Activated CD4-positive, alpha-beta T cell treated with anti-CD3 and anti-CD28 coated beads, Interleukin-2, amount 10 ng/mL, durations not matched to agents 24 days and 14 days (primary cell): ENCODE results near the gene RNF123. TPM values are rescaled to one million over a fixed set of nuclear protein-coding genes. Genes with fewer than 3 reads are reported as not detected.

Source experiments
- DNase-seq: peaks from one replicate; pipeline ENCODE4 v3.0.0; 2022
- H3K27ac Mint-ChIP-seq: one replicate; pipeline ENCODE4 v1.8.0; 2022; ENCODE audit warnings: mild to moderate bottlenecking, mixed read lengths
- H3K27me3 Mint-ChIP-seq: one replicate; pipeline ENCODE4 v1.8.0; 2022; ENCODE audit warnings: mixed read lengths
- H3K36me3 Mint-ChIP-seq: one replicate; pipeline ENCODE4 v1.8.0; 2022; ENCODE audit warnings: low read depth, mild to moderate bottlenecking, mixed read lengths
- H3K4me1 Mint-ChIP-seq: one replicate; pipeline ENCODE4 v1.8.0; 2021; ENCODE audit warnings: mixed read lengths
- H3K4me3 Mint-ChIP-seq: one replicate; pipeline ENCODE4 v1.8.0; 2022; ENCODE audit warnings: mild to moderate bottlenecking, moderate library complexity, mixed read lengths
- H3K9me3 Mint-ChIP-seq: one replicate; pipeline ENCODE4 v1.8.0; 2021; ENCODE audit warnings: mixed read lengths
- intact Hi-C: fragments of 100-400 bp; cut with micrococcal nuclease; formaldehyde crosslinking; loops from one replicate; pipeline ENCODE4 v1.15.1; 2023
- total RNA-seq: library from RNA; stranded (reverse); gene quantifications from 2 replicates; pipeline ENCODE4 v1.2.3, GENCODE V29; 2022

Gene RNF123
- total RNA-seq, 1 donor from 2014 or later = 42.0 TPM

GRCh38 chr3:49759226-49759625 lies 69.9 kb downstream of the RNF123 start:
- Mint-ChIP-seq H3K4me1 (no peaks in the 10 kb centered on the region), H3K27me3 (no peaks in the 10 kb centered on the region), H3K4me3 (no peak overlapping the region), H3K36me3 (peaks cover 1% of the 10 kb centered on the region), H3K27ac (no peak overlapping the region), H3K9me3 (no peaks in the 10 kb centered on the region)
- DNase-seq = no peak
- intact Hi-C loops = no loop called here

DNA sequence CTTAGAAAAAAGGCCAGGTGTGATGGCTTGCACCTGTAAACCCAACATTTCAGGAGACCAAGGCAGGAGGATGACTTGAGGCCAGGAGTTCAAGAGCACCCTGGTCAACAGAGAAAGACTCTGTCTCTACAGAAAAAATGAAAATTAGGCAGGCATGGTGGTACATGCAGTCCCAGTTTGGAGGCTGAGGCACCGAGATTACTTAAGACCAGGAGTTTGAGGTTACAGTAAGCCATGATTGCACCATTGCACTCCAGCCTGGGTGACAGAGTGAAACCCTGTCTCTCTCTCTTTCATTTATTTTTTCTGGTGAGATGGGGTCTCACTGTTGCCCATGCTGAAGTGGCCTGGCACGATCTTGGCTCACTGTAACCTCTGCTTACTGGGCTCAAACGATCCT lies 72.3 kb downstream of the RNF123 start:
- Mint-ChIP-seq H3K27ac (no peak overlapping the region), H3K9me3 (no peaks in the 10 kb centered on the region), H3K4me1 (no peaks in the 10 kb centered on the region), H3K4me3 (no peak overlapping the region), H3K36me3 (peaks cover 2% of the 10 kb centered on the region), H3K27me3 (no peaks in the 10 kb centered on the region)
- intact Hi-C loops = no loop called here
- no peak for DNase-seq

DNA sequence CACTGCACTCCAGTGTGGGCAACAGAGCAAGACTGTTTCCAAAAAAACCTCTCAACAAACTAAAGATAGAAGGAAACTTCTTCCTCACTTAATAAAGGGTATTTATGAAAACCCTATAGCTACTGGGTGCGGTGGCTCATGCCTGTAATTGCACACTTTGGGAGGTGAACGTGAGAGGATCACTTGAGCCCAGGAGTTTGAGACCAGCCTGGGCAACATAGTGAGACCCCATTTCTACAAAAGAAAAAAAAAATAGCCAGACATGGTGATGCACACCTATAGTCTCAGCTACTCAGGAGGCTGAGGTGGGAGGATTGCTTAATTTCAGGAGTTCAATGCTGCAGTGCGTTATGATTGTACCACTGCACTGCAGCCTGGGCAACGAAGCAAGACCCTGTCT lies 74.6 kb downstream of the RNF123 start:
- Mint-ChIP-seq H3K4me1 (no peaks in the 10 kb centered on the region), H3K36me3 (peaks cover 5% of the 10 kb centered on the region), H3K4me3 (no peak overlapping the region), H3K27ac (no peak overlapping the region), H3K9me3 (no peaks in the 10 kb centered on the region), H3K27me3 (no peaks in the 10 kb centered on the region)
- intact Hi-C loops = no loop called here
- no peak for DNase-seq

DNA sequence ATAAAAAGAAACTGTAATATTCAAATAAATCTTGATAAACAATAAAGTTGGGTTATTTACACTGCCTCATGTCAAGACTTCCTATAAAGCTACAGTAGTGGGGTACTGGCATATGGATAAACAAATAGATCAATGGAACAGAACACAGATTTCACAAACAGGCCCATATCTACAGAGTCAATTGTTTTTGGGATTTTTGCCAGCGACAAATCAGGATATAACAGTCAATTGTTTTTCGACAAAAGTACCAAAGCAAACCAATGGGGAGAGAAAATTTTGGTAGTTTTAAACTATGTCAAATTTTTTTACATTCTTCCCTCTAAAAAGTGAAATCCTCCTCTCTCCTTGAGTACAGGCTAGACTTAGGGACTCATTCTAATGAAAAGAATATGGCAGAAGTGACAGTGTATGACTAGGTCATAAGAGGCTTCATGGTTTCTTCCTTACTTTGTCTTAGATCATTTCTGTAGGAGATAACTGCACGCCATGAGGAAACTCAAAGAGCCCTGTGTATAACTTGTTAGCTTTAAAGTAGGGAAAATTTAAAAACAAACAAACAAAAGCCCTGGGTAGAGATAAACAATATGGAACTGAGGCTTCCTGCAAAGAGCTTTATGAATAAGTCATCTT lies 80.0 kb downstream of the RNF123 start:
- intact Hi-C loops = no loop called here
- DNase-seq = no peak
- no peaks in the 10 kb centered on the region for H3K27me3 Mint-ChIP-seq
- H3K9me3 Mint-ChIP-seq = no peaks in the 10 kb centered on the region
- H3K4me3 Mint-ChIP-seq = no peak overlapping the region
- H3K4me1 Mint-ChIP-seq = peaks cover 6% of the 10 kb centered on the region
- H3K27ac Mint-ChIP-seq = no peak overlapping the region
- peaks cover 17% of the 10 kb centered on the region for H3K36me3 Mint-ChIP-seq

- no peak for DNase-seq
- Mint-ChIP-seq H3K36me3 (peaks cover 17% of the 10 kb centered on the region), H3K4me1 (peaks cover 6% of the 10 kb centered on the region), H3K4me3 (no peak overlapping the region), H3K27me3 (no peaks in the 10 kb centered on the region), H3K9me3 (no peaks in the 10 kb centered on the region), H3K27ac (no peak overlapping the region)
- intact Hi-C loops = no loop called here
Measured at GRCh38 chr3:49769926-49770325, 80.6 kb downstream of the RNF123 start.

Other genes starting within 250 kb of the RNF123 start
- 21.3 and 21.9 TPM in 2 replicates for gene DAG1, start 219.3 kb upstream of the RNF123 start, total RNA-seq
- gene BSN, start 135.1 kb upstream of the RNF123 start, total RNA-seq = 0.09 TPM in 2 replicates
- gene APEH, start 15.2 kb upstream of the RNF123 start, total RNA-seq = 111 and 117 TPM in 2 replicates
- 7.5 and 7.6 TPM in 2 replicates for gene MST1, start 83 bp upstream of the RNF123 start, total RNA-seq
- gene AMIGO3, start 30.1 kb downstream of the RNF123 start, total RNA-seq = 0.21 TPM in 1 of 2 replicates, not detected in the other
- 43.5 and 45.8 TPM in 2 replicates for gene GMPPB, start 34.4 kb downstream of the RNF123 start, total RNA-seq
- 39.6 and 42.2 TPM in 2 replicates for gene IP6K1, start 97.0 kb downstream of the RNF123 start, total RNA-seq
- gene CDHR4, start 110.3 kb downstream of the RNF123 start, total RNA-seq = not detected in 2 replicates
- gene INKA1, start 113.7 kb downstream of the RNF123 start, total RNA-seq = 1.1 and 1.4 TPM in 2 replicates
- gene UBA7, start 124.4 kb downstream of the RNF123 start, total RNA-seq = 91.7 and 93.6 TPM in 2 replicates
- 27.1 and 30.4 TPM in 2 replicates for gene TRAIP, start 167.0 kb downstream of the RNF123 start, total RNA-seq
- gene CAMKV, start 180.3 kb downstream of the RNF123 start, total RNA-seq = 1.2 and 1.6 TPM in 2 replicates
- 1.0 and 1.5 TPM in 2 replicates for gene MST1R, start 214.3 kb downstream of the RNF123 start, total RNA-seq
- gene MON1A, start 240.3 kb downstream of the RNF123 start, total RNA-seq = 15.1 and 16.3 TPM in 2 replicates